ENCODE measurements around the gene MLYCD.

The MLYCD gene

GRCh38 chr16:83898463-83899271 lies at the start of gene MLYCD:
TSS of gene MLYCD (plus strand) at chr16:83899115. CDS start at chr16:83899145, 30 bp downstream.
- DNase-seq = peak; percentile 72

DNA sequence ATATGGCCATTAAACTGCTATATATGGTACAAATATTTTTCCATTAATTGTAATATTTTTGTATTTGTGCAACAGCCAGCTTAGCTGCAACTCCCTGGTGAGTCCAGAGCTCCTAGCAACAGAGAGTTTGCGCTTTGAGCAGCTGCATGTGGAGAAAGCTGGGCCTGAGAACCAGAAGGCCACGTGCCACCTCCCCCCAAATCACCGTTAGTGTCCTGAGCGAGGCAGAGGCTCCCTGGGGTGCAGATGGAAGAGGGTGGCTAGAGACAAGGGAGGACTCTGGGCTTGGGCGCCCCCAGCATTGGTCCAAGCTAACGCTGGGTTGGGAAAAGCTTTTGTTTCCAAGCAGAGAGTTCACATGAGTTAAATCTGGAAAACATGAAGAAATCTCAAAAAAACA lies 49.5 kb upstream of the MLYCD start:
- no peak for DNase-seq

GRCh38 chr16:83850947-83851346 lies 48.0 kb upstream of the MLYCD start:
- DNase-seq = no peak

- no peak for DNase-seq
Measured at GRCh38 chr16:83851473-83851872, 47.4 kb upstream of the MLYCD start.

GRCh38 chr16:83852774-83853173 lies 46.1 kb upstream of the MLYCD start:
- DNase-seq = no peak

- DNase-seq = no peak
Measured at GRCh38 chr16:83853834-83854233, 45.1 kb upstream of the MLYCD start.

GRCh38 chr16:83854420-83854819 lies 44.5 kb upstream of the MLYCD start:
- DNase-seq = no peak

GRCh38 chr16:83856792-83857191 lies 42.1 kb upstream of the MLYCD start:
- DNase-seq = no peak

- DNase-seq = no peak
Measured at GRCh38 chr16:83859265-83859664, 39.6 kb upstream of the MLYCD start.

- DNase-seq = no peak
Measured at GRCh38 chr16:83862661-83863060, 36.3 kb upstream of the MLYCD start.

GRCh38 chr16:83863682-83864081 lies 35.2 kb upstream of the MLYCD start:
- DNase-seq = no peak

DNA sequence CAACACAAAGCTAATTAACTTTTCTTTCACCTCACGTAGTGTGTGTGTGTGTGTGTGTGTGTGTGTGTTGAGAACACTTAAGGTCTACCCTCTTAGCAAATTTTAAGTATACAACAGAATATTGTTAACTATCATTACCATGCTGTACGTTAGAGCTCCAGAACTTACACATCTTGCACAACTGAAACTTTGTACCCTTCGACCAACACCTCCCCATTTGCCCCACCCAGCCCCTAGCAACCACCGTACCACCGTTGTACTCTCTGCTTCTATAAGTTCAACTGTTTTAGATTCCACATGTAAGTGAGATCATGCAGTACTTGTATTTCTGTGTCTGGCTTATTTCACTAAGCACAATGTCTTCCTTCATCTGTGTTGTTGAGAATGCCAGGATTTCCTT lies 28.1 kb upstream of the MLYCD start:
- DNase-seq = no peak

- DNase-seq = no peak
Measured at GRCh38 chr16:83878838-83879237, 20.1 kb upstream of the MLYCD start.

GRCh38 chr16:83882163-83882885 lies 16.6 kb upstream of the MLYCD start:
- DNase-seq = no peak

DNA sequence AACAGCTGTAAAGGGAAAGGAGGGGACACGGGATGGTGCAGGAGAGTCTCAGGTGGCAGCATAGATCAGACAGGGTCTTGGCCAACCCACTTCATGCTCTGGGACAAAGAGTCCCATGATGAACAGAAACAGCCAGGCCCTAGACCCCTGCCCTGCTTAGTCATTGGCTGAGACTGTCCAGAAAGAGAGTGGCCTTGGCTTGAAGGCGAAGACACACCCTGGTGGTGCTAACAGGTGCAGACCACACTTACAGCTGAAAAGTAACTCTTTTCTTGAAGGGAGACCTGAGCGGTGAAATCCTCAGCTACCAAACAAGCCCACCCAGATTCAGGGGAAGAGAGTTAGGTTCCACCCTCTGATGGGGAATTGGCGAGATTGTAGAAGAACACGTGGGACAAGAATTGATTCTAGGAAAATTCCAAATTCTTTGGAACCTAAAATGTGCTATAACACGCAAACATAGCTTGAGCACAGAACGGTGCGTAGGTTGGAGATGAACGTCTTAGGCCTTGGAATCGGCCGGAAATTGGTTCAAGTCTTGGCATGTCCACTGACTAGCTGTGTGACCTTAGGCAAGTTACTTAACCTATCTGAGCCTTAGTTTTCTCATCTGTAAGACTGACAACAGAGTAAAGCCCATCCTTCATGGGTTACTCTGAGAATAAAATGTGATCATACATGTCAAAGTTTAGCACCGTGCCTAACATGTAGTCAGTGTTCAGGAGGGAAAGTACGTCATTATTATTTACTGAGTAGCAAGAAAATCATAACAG lies 12.5 kb upstream of the MLYCD start:
- no peak for DNase-seq

DNA sequence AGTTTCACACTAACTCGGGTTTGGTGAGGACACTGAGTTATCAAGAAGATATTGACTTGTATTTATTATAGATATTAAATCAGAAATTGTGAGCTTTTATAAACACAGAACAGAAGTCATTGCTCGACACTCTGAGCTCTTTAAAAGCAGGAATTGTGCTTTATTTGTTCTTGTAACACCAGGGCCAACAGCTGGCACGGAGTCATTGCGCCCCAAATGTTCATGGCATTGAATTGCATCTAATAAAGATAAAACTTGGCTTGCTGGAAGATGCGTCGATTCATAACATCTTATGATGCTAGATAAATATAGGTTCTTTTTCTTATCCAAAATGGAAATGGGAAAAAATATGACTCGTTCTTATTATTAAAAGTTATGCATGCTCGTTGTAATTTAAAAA lies 11.8 kb upstream of the MLYCD start:
- no peak for DNase-seq

DNA sequence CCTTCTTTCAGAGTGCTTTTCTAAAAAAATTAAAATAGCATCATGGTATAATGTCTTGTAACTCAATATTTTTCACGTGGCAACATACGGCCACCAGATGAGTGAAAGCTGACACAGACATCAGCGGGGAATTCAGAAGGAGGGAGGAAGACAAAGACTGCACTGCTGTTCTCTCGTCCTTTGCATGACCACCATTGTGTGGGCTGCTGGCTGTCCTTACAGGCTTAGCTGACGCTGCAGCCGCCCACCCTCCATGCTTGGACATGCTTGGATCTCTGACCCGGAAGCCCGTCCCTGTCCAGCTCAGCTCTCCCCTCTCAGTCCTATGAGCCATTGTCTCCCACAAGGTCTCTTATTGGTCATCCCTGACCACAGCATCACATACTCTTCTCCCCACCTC lies 11.4 kb upstream of the MLYCD start:
- no peak for DNase-seq

GRCh38 chr16:83888672-83889044 lies 10.3 kb upstream of the MLYCD start:
- no peak for DNase-seq

DNA sequence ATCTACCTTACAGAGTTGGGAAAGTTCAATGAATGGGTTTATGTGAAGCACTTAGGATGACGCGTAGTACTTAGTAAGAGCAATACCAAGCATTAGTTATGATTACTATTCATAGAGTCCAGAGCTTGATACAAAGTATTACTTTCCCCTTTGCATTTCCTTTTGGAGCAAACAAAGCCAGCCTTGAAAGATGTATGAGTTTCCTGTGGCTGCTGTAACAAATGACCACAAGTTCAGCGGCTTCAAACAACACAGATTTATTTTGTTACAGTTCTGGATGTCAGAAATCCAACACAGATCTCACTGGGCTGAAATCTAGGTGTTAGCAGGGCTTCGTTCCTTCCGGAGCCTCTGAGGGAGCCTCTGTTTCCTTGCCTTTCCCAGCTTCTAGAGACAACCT lies 8.6 kb upstream of the MLYCD start:
- DNase-seq = no peak

GRCh38 chr16:83891742-83892141 lies 7.2 kb upstream of the MLYCD start:
- DNase-seq = no peak

GRCh38 chr16:83895243-83895642 lies 3.7 kb upstream of the MLYCD start:
- DNase-seq = no peak

DNA sequence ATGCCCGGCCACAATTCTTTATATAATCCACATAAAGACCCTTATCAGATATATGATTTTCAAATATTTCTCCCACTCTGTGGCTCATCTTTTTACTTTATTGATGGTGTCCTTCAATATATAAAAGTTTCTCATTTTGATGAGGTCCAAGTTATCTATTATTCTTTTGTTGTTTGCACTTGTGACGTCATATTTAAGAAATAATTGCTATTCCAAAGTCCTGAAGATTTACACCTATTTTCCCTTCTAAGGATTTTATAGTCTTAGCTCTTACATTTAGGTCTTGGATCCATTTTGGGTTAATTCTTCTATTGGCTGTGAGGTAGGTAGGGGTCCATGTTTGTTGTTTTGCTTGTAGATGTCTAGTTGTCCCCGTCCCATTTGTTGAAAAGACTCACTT lies 3.0 kb upstream of the MLYCD start:
- no peak for DNase-seq

GRCh38 chr16:83899272-83899897 lies 470 bp downstream of the MLYCD start:
- DNase-seq = peak; percentile 58

Measured in activated naive CD4-positive, alpha-beta T cell treated with Interleukin-2 at 50 U/mL for 16 hours (primary cell).